Fibroblast of lung (primary cell): Measurements from ENCODE around the gene ZMYM1. TPM values are rescaled to one million over a fixed set of nuclear protein-coding genes. Genes with fewer than 3 reads are reported as not detected.
"Not testable (repeated sequence)": the region's sequence is repeated elsewhere in the genome, so short reads cannot be mapped to it uniquely, and the experiment has no call there.

Source experiments
- DNase-seq, 2 donors: peaks; one replicate each; pipeline versions ENCODE4 v3.0.0 to v3.0.0-alpha.2; 2010; ENCODE audit warnings: low read depth in 2 of 2
- H2AFZ ChIP-seq: 2 replicates; pipeline ENCODE4 v1.5.1; 2012; ENCODE audit warnings: low read length, control low read depth, inconsistent platforms
- H3K27ac ChIP-seq: 2 replicates; pipeline ENCODE4 v1.5.1; 2011; ENCODE audit warnings: low read length, control low read depth; ENCODE audit not compliant: insufficient read depth
- H3K27me3 ChIP-seq: 2 replicates; pipeline ENCODE4 v1.5.1; 2011; ENCODE audit warnings: mild to moderate bottlenecking, low read length; ENCODE audit not compliant: control insufficient read depth, insufficient read depth
- H3K36me3 ChIP-seq: 2 replicates; pipeline ENCODE4 v1.5.1; 2011; ENCODE audit warnings: low read length; ENCODE audit not compliant: control insufficient read depth, insufficient read depth
- H3K4me1 ChIP-seq: 2 replicates; pipeline ENCODE4 v1.5.1; 2011; ENCODE audit warnings: low read length; ENCODE audit not compliant: control insufficient read depth, insufficient read depth; ENCODE audit errors: extremely low read depth
- H3K4me2 ChIP-seq: 2 replicates; pipeline ENCODE4 v1.5.1; 2011; ENCODE audit warnings: low read length, control low read depth; ENCODE audit not compliant: insufficient read depth; ENCODE audit errors: extremely low read depth
- H3K4me3 ChIP-seq, 4 experiments: fragments of 200-600 bp in 1 of 4; sonication (generic) in 1 of 4; replicated peaks in 1 of 4; 2 replicates each; pipeline ENCODE4 v1.5.1; 2011 to 2016; ENCODE audit warnings: low read length in 4 of 4, low read depth in 3 of 4, mild to moderate bottlenecking in 3 of 4, control low read depth in 2 of 4, inconsistent platforms in 1 of 4, mixed read lengths in 1 of 4; ENCODE audit not compliant: insufficient read depth in 1 of 4; ENCODE audit errors: control extremely low read depth in 1 of 4
- H3K79me2 ChIP-seq: 2 replicates; pipeline ENCODE4 v1.5.1; 2012; ENCODE audit warnings: mild to moderate bottlenecking, low read length, inconsistent platforms; ENCODE audit not compliant: control insufficient read depth, insufficient read depth
- H3K9ac ChIP-seq: 2 replicates; pipeline ENCODE4 v1.5.1; 2011; ENCODE audit warnings: mild to moderate bottlenecking, low read length, control low read depth; ENCODE audit not compliant: insufficient read depth
- H3K9me3 ChIP-seq: 2 replicates; pipeline ENCODE4 v1.5.1; 2012; ENCODE audit warnings: low read depth, low read length; ENCODE audit not compliant: control insufficient read depth, insufficient read depth
- H4K20me1 ChIP-seq: 2 replicates; pipeline ENCODE4 v1.5.1; 2011; ENCODE audit warnings: low read length; ENCODE audit not compliant: control insufficient read depth, insufficient read depth; ENCODE audit errors: extremely low read depth
- EZH2 ChIP-seq: IDR thresholded peaks from 2 replicates; pipeline ENCODE4 v1.5.1; 2012; ENCODE audit warnings: low read length, control low read depth, mild to moderate bottlenecking; ENCODE audit errors: missing control alignments
- polyA plus RNA-seq, 2 donors: library from polyadenylated mRNA; depleted of rRNA in 1 of 2; stranded (reverse) in 1 of 2; unstranded in 1 of 2; fragments of >200 nt; gene quantifications; 2 replicates each; pipeline ENCODE4 v1.2.1, GENCODE V29; 2011 to 2012; ENCODE audit warnings: missing spikeins in 1 of 2
- total RNA-seq: library from RNA; depleted of rRNA; stranded (reverse); fragments of >200 nt; gene quantifications from 2 replicates; pipeline ENCODE4 v1.2.1, GENCODE V29; 2014
- TF ChIP-seq, protein P1 (sequence below), 2 donors: IDR thresholded peaks in 1 of 2; conservative IDR thresholded peaks in 1 of 2; 1 replicate in 1 of 2; 2 replicates in 1 of 2; pipeline ENCODE4 v1.5.1; 2011 to 2012; ENCODE audit warnings: low read length in 2 of 2, control low read depth in 1 of 2, inconsistent platforms in 1 of 2, low read depth in 1 of 2, mild to moderate bottlenecking in 1 of 2

The ZMYM1 gene
- total and polyA plus RNA-seq, 2 donors (not counting 1 experiment from before 2014, with no cell fraction given): 10.3 to 18.5 TPM

DNA sequence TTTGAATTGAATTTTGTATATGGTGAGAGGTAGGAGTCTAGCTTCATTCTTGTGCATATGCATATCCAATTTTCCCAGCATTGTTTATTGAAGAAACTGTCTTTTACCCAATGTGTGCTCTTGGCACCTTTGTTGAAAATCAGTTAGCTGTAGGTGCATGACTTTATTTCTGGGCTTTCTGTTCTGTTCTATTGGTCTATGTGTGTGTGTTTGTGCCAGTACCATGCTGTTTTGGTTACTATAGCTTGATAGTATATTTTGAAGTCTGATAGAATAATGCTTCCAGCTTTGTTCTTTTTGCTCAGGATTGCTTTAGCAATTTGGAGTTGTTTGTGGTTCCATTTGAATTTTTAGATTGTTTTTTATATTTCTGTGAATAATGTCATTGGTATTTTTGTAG, 9.4 kb upstream of the ZMYM1 start:
- H3K27ac ChIP-seq: no peak overlapping the region
- H3K4me2 ChIP-seq: no peak overlapping the region
- H3K4me1 ChIP-seq: no peaks in the 10 kb centered on the region
- H3K27me3 ChIP-seq: no peaks in the 10 kb centered on the region
- H3K36me3 ChIP-seq: no peaks in the 10 kb centered on the region
- TF ChIP-seq, protein P1, sequence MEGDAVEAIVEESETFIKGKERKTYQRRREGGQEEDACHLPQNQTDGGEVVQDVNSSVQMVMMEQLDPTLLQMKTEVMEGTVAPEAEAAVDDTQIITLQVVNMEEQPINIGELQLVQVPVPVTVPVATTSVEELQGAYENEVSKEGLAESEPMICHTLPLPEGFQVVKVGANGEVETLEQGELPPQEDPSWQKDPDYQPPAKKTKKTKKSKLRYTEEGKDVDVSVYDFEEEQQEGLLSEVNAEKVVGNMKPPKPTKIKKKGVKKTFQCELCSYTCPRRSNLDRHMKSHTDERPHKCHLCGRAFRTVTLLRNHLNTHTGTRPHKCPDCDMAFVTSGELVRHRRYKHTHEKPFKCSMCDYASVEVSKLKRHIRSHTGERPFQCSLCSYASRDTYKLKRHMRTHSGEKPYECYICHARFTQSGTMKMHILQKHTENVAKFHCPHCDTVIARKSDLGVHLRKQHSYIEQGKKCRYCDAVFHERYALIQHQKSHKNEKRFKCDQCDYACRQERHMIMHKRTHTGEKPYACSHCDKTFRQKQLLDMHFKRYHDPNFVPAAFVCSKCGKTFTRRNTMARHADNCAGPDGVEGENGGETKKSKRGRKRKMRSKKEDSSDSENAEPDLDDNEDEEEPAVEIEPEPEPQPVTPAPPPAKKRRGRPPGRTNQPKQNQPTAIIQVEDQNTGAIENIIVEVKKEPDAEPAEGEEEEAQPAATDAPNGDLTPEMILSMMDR (conservative IDR thresholded peaks at IDR 0.05 in 1 of 2, IDR thresholded peaks at IDR 0.05 in 1 of 2; ENCODE audit: low read depth in 1 of 2, low read length in 2 of 2): no peak
- TF ChIP-seq EZH2: no peak
- DNase-seq: no peak
- no peak overlapping the region for H3K4me3 ChIP-seq
- H2AFZ ChIP-seq: no peak overlapping the region
- H3K79me2 ChIP-seq: no peaks in the 10 kb centered on the region
- no peaks in the 10 kb centered on the region for H4K20me1 ChIP-seq
- no peaks in the 10 kb centered on the region for H3K9me3 ChIP-seq
- H3K9ac ChIP-seq: no peak overlapping the region

DNA sequence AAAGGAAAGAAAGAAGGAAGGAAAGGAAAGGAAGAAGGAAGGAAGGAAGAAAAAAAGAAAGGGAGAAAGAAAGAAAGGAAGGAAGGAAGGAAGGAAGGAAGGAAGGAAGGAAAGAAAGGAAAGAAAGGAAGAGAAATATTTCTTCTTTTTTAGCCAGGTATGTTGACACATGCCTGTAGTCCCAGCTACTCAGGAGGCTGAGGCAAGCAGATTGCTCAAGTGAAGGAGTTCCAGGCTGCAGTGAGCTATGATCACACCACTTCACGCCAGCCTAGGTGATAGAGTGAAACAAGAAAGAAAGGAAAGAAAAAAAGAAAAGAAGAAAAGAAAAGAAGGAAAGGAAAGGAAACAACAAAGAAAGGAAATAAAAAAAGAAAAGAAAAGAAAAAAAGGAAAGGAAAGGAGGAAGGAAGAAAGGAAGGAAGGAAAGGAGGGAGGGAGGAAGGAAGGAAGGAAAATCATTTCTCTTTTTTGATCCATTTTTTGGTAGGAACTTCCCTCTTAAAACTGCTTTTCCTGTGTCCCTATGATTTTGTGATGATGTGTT, 5.8 kb upstream of the ZMYM1 start:
- Histone ChIP-seq H3K4me3 (no peak overlapping the region), H3K4me1 (no peaks in the 10 kb centered on the region), H3K36me3 (no peaks in the 10 kb centered on the region), H3K9me3 (no peaks in the 10 kb centered on the region), H4K20me1 (no peaks in the 10 kb centered on the region), H3K9ac (no peak overlapping the region), H3K27ac (no peak overlapping the region), H3K79me2 (no peaks in the 10 kb centered on the region), H3K4me2 (no peak overlapping the region), H3K27me3 (no peaks in the 10 kb centered on the region), H2AFZ (no peak overlapping the region)
- TF ChIP-seq, protein P1 (conservative IDR thresholded peaks at IDR 0.05 in 1 of 2, IDR thresholded peaks at IDR 0.05 in 1 of 2; ENCODE audit: low read depth in 1 of 2, low read length in 2 of 2): no peak
- TF ChIP-seq EZH2: no peak
- no peak for DNase-seq

DNA sequence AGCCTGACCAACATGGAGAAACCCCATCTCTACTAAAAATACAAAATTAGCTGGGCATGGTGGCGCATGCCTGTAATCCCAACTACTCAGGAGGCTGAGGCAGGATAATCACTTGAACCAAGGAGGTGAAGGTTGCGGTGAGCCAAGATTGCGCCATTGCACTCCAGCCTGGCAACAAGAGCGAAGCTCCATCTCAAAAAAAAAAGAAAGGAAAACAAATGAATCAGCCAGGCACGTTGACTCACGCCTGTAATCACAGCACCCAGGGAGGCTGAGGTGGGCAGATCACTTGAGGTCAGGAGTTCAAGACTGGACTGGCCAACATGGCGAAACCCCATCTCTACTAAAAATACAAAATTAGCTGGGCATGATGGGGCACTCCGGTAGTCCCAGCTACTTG, 2.8 kb upstream of the ZMYM1 start:
- DNase-seq: peak; percentile 24 to 58
- not testable (repeated sequence) for H3K27me3 ChIP-seq, H3K4me1 ChIP-seq, H3K4me2 ChIP-seq, H3K36me3 ChIP-seq, H3K4me3 ChIP-seq, H4K20me1 ChIP-seq, H2AFZ ChIP-seq, H3K27ac ChIP-seq, H3K9me3 ChIP-seq, H3K9ac ChIP-seq
- H3K79me2 ChIP-seq: peaks cover 15% of the 10 kb centered on the region
